ENCODE results near the gene ZRANB3. TPM values are rescaled to one million over a fixed set of nuclear protein-coding genes. Genes with fewer than 3 reads are reported as not detected.
"Not testable (repeated sequence)": the region's sequence is repeated elsewhere in the genome, so short reads cannot be mapped to it uniquely, and the experiment has no call there.

Gene ZRANB3
- total RNA-seq, 4 donors from 2014 or later, result 4.8 to 9.3 (median 5.5) TPM

- TF ChIP-seq EP300 (IDR thresholded peaks at IDR 0.05) (no peak), POLR2A (IDR thresholded peaks at IDR 0.05) (no peak)
- TF ChIP-seq, protein P1, sequence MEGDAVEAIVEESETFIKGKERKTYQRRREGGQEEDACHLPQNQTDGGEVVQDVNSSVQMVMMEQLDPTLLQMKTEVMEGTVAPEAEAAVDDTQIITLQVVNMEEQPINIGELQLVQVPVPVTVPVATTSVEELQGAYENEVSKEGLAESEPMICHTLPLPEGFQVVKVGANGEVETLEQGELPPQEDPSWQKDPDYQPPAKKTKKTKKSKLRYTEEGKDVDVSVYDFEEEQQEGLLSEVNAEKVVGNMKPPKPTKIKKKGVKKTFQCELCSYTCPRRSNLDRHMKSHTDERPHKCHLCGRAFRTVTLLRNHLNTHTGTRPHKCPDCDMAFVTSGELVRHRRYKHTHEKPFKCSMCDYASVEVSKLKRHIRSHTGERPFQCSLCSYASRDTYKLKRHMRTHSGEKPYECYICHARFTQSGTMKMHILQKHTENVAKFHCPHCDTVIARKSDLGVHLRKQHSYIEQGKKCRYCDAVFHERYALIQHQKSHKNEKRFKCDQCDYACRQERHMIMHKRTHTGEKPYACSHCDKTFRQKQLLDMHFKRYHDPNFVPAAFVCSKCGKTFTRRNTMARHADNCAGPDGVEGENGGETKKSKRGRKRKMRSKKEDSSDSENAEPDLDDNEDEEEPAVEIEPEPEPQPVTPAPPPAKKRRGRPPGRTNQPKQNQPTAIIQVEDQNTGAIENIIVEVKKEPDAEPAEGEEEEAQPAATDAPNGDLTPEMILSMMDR (IDR thresholded peaks at IDR 0.05), result no peak
- no peak overlapping the region for H3K4me3 ChIP-seq
- peaks cover 0 to 22% (median 6%) of the 10 kb centered on the region in 4 donors for H3K9me3 ChIP-seq
- no peak overlapping the region for H3K27ac ChIP-seq
- no peak for DNase-seq (ENCODE audit: low spot score in 2 of 2)
- H3K4me1 ChIP-seq, result no peaks in the 10 kb centered on the region
- no peaks in the 10 kb centered on the region for H3K27me3 ChIP-seq
- 83 to 96% methylated on average over 1 of the region's 1 CpG for WGBS, 2 donors
- H3K36me3 ChIP-seq, result no peaks in the 10 kb centered on the region
Observed at GRCh38 chr2:135424849-135425248, 106.2 kb downstream of the ZRANB3 start.

DNA sequence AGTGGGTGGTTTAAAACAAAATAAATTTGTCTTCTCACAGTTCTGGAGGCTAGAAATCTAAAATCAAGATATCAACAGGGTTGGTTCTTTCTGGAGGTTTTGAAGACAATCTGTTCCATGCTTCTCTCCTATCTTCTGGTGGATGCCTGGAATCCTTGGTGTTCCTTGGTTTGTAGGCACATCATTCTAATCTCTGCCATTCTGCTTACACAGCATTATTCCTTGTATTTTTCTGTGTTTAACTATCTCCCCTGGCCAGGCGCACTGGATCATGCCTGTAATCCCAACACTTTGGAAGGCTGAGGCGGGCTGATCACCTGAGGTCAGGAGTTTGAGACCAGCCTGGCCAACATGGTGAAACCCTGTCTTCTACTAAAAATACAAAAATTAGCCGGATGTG lies 108.1 kb downstream of the ZRANB3 start:
- Histone ChIP-seq H3K27ac (no peak overlapping the region), H3K27me3 (no peaks in the 10 kb centered on the region), H3K9me3 (peaks cover 0 to 17% (median 6%) of the 10 kb centered on the region in 4 donors), H3K4me1 (no peaks in the 10 kb centered on the region), H3K4me3 (no peak overlapping the region), H3K36me3 (no peaks in the 10 kb centered on the region)
- TF ChIP-seq POLR2A (IDR thresholded peaks at IDR 0.05) (no peak), EP300 (IDR thresholded peaks at IDR 0.05) (no peak)
- TF ChIP-seq, protein P1 (IDR thresholded peaks at IDR 0.05), result no peak
- 96 to 97% methylated on average over 3 of the region's 3 CpGs for WGBS, 2 donors
- no peak for DNase-seq (ENCODE audit: low spot score in 2 of 2)

DNA sequence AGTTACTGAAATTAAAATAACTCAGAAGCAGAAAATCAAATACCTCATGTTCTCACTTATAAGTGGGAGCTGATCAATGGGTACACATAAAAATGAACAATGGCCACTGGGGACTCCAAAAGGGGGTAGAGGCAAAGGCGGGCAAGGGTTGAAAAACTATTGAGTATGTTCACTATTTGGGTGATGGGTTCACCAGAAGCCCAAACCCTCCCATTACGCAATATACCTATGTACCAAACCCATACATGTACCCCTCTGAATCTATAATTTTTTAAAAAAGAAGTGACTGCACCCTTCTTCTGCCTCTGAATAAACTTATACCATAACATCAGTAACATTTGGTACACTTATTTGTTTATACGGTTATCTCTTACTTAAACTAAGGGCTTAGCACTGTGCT lies 119.4 kb downstream of the ZRANB3 start:
- H3K27ac ChIP-seq, result no peak overlapping the region

GRCh38 chr2:135409436-135409835 lies 121.6 kb downstream of the ZRANB3 start:
- Histone ChIP-seq H3K27me3 (no peaks in the 10 kb centered on the region), H3K9me3 (peaks cover 0 to 42% (median 4%) of the 10 kb centered on the region in 4 donors), H3K4me1 (no peaks in the 10 kb centered on the region), H3K4me3 (no peak overlapping the region), H3K27ac (no peak overlapping the region), H3K36me3 (no peaks in the 10 kb centered on the region)
- 94 to 95% methylated on average over 5 of the region's 5 CpGs for WGBS, 2 donors
- TF ChIP-seq, protein P1 (IDR thresholded peaks at IDR 0.05), result no peak
- TF ChIP-seq EP300 (IDR thresholded peaks at IDR 0.05), result no peak
- no peak for TF ChIP-seq POLR2A (IDR thresholded peaks at IDR 0.05)
- DNase-seq (ENCODE audit: low spot score in 2 of 2), result no peak

More for the DNA sequence above, 119.4 kb downstream of the ZRANB3 start:
- Histone ChIP-seq H3K4me1 (no peaks in the 10 kb centered on the region), H3K27me3 (no peaks in the 10 kb centered on the region), H3K4me3 (no peak overlapping the region), H3K36me3 (no peaks in the 10 kb centered on the region), H3K9me3 (peaks cover 0 to 36% (median 4%) of the 10 kb centered on the region in 4 donors)
- TF ChIP-seq POLR2A (IDR thresholded peaks at IDR 0.05) (no peak), EP300 (IDR thresholded peaks at IDR 0.05) (no peak)
- TF ChIP-seq, protein P1 (IDR thresholded peaks at IDR 0.05), result no peak
- 96 to 99% methylated on average over 3 of the region's 3 CpGs for WGBS, 2 donors
- no peak for DNase-seq (ENCODE audit: low spot score in 2 of 2)

GRCh38 chr2:135396259-135396658 lies 134.8 kb downstream of the ZRANB3 start:
- H3K4me1 ChIP-seq; H3K27me3 ChIP-seq; DNase-seq (ENCODE audit: low spot score in 2 of 2); H3K27ac ChIP-seq; H3K9me3 ChIP-seq; H3K36me3 ChIP-seq; H3K4me3 ChIP-seq: not testable (repeated sequence)
- 86 to 95% methylated on average over 1 of the region's 1 CpG for WGBS, 2 donors

GRCh38 chr2:135386993-135387392 lies 144.0 kb downstream of the ZRANB3 start:
- Histone ChIP-seq H3K9me3 (peaks cover 0 to 36% (median 0%) of the 10 kb centered on the region in 4 donors), H3K27me3 (no peaks in the 10 kb centered on the region), H3K4me1 (no peaks in the 10 kb centered on the region), H3K4me3 (no peak overlapping the region), H3K27ac (no peak overlapping the region), H3K36me3 (peaks cover 0 to 18% (median 0%) of the 10 kb centered on the region in 3 donors)
- DNase-seq (ENCODE audit: low spot score in 2 of 2), result no peak
- WGBS, 2 donors, result 67 to 86% methylated on average over 2 of the region's 2 CpGs
- TF ChIP-seq, protein P1 (IDR thresholded peaks at IDR 0.05), result no peak
- TF ChIP-seq POLR2A (IDR thresholded peaks at IDR 0.05) (no peak), EP300 (IDR thresholded peaks at IDR 0.05) (no peak)

Measured in tibial nerve (tissue), 4 donors.